GM06990 (cell line): ENCODE measurements around the gene MBOAT1.

ENCODE experiments used
- DNase-seq: peaks from one replicate; pipeline ENCODE4 v3.0.0-alpha.2; 2011; ENCODE audit not compliant: insufficient read length; ENCODE audit errors: extremely low read depth
- H3K27me3 ChIP-seq: replicated peaks from 2 replicates; pipeline ENCODE4 v1.6.0; 2011; ENCODE audit warnings: low read length; ENCODE audit not compliant: control insufficient read depth, insufficient read depth
- H3K36me3 ChIP-seq: 2 replicates; pipeline ENCODE4 v1.5.1; 2011; ENCODE audit warnings: low read length; ENCODE audit not compliant: control insufficient read depth, insufficient read depth
- H3K4me3 ChIP-seq: replicated peaks from 2 replicates; pipeline ENCODE4 v1.5.1; 2011; ENCODE audit warnings: low read depth, mild to moderate bottlenecking, control low read depth, low read length
- CTCF ChIP-seq: IDR thresholded peaks from 2 replicates; pipeline ENCODE4 v1.5.1; 2011; ENCODE audit warnings: low read length, control low read depth, mild to moderate bottlenecking, inconsistent platforms; ENCODE audit not compliant: insufficient read depth, poor library complexity, severe bottlenecking

MBOAT1 gene

GRCh38 chr6:20113649-20114224 lies 98.5 kb downstream of the MBOAT1 start:
- Histone ChIP-seq H3K27me3 (no peaks in the 10 kb centered on the region), H3K36me3 (peaks cover 1% of the 10 kb centered on the region; the same call in 1 of the 2 replicates), H3K4me3 (no peak overlapping the region)
- DNase-seq, result no peak
- no peak for TF ChIP-seq CTCF

GRCh38 chr6:20112841-20113240 lies 99.4 kb downstream of the MBOAT1 start:
- Histone ChIP-seq H3K4me3 (no peak overlapping the region), H3K27me3 (no peaks in the 10 kb centered on the region), H3K36me3 (peaks cover 1% of the 10 kb centered on the region; the same call in 1 of the 2 replicates)
- no peak for TF ChIP-seq CTCF
- DNase-seq, result no peak

GRCh38 chr6:20112241-20112640 lies 100.0 kb downstream of the MBOAT1 start:
- peaks cover 1% of the 10 kb centered on the region; the same call in 1 of the 2 replicates for H3K36me3 ChIP-seq
- TF ChIP-seq CTCF, result no peak
- no peak for DNase-seq
- no peak overlapping the region for H3K4me3 ChIP-seq
- no peaks in the 10 kb centered on the region for H3K27me3 ChIP-seq

GRCh38 chr6:20110478-20110877 lies 101.8 kb downstream of the MBOAT1 start:
- no peaks in the 10 kb centered on the region for H3K27me3 ChIP-seq
- no peak for TF ChIP-seq CTCF
- DNase-seq, result no peak
- H3K36me3 ChIP-seq, result peaks cover 1% of the 10 kb centered on the region; the same call in 1 of the 2 replicates
- H3K4me3 ChIP-seq, result no peak overlapping the region

- TF ChIP-seq CTCF, result no peak
- no peaks in the 10 kb centered on the region for H3K27me3 ChIP-seq
- H3K4me3 ChIP-seq, result no peak overlapping the region
- H3K36me3 ChIP-seq, result peaks cover 1% of the 10 kb centered on the region; the same call in 1 of the 2 replicates
- DNase-seq, result no peak
Measured at GRCh38 chr6:20109526-20109925, 102.7 kb downstream of the MBOAT1 start.

GRCh38 chr6:20105838-20106237 lies 106.4 kb downstream of the MBOAT1 start:
- Histone ChIP-seq H3K36me3 (peaks cover 1% of the 10 kb centered on the region; the same call in 1 of the 2 replicates), H3K27me3 (no peaks in the 10 kb centered on the region), H3K4me3 (no peak overlapping the region)
- TF ChIP-seq CTCF, result no peak
- no peak for DNase-seq
